GM10248 (cell line): ENCODE results near the gene CHD8.

ENCODE experiments used
- CTCF ChIA-PET: fragments of 300-600 bp; sonication (Branson Sonifier 250); formaldehyde crosslinking; extraction: SDS; loops from one replicate; lab custom pipeline; 2021; ENCODE audit warnings: antibody characterized with exemption; lab: Yijun Ruan, JAX
- POLR2A ChIA-PET: fragments of 350-650 bp; sonication (Branson Sonifier 250); formaldehyde crosslinking; extraction: SDS; loops from one replicate; lab custom pipeline; 2020; ENCODE audit warnings: antibody characterized with exemption; lab: Yijun Ruan, JAX
- DNase-seq: peaks from one replicate; pipeline ENCODE4 v3.0.0; 2012; ENCODE audit errors: extremely low spot score
- TF ChIP-seq, protein P1 (sequence below): IDR thresholded peaks from 2 replicates; pipeline ENCODE4 v1.5.1; 2012; ENCODE audit warnings: mild to moderate bottlenecking, low read depth; ENCODE audit errors: extremely low read depth, missing control alignments, control extremely low read depth

Gene CHD8

DNA sequence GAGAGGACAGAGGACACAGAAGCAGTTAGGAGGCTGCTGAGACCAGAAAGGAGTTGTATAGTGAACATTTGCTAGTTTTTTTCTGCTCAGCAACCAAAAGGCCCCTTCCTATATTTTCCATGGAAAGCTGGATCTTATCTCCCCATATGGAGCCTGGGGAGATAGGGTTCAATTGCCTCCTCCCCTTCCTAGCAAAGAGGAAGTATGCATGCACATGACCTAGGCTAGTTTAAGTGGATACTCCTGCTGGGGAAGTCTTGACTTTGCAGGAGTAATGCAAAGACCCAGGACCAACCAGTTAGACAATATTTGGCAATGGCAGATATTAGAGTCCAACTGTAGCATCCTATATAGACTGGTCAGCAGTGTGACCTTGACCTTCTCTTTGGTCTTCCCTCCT lies 15.1 kb downstream of the CHD8 start:
- POLR2A ChIA-PET: no interaction called here
- CTCF ChIA-PET: interaction anchor here (1.0 to 1.5 kb wide), 2 partner anchors 15 to 16 kb away, joined by 4 read pairs; partner anchors contain the start of gene CHD8
- DNase-seq: no peak
- TF ChIP-seq, protein P1, sequence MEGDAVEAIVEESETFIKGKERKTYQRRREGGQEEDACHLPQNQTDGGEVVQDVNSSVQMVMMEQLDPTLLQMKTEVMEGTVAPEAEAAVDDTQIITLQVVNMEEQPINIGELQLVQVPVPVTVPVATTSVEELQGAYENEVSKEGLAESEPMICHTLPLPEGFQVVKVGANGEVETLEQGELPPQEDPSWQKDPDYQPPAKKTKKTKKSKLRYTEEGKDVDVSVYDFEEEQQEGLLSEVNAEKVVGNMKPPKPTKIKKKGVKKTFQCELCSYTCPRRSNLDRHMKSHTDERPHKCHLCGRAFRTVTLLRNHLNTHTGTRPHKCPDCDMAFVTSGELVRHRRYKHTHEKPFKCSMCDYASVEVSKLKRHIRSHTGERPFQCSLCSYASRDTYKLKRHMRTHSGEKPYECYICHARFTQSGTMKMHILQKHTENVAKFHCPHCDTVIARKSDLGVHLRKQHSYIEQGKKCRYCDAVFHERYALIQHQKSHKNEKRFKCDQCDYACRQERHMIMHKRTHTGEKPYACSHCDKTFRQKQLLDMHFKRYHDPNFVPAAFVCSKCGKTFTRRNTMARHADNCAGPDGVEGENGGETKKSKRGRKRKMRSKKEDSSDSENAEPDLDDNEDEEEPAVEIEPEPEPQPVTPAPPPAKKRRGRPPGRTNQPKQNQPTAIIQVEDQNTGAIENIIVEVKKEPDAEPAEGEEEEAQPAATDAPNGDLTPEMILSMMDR: no peak

- DNase-seq: peak; percentile 95
- TF ChIP-seq, protein P1: no peak
- ChIA-PET CTCF (interaction anchor here (0.9 to 4.6 kb wide), 8 partner anchors 9 to 62 kb away, joined by 3 to 40 read pairs (median 4); partner anchors contain the start of genes CHD8, RAB2B and TOX4), POLR2A (interaction anchor here (0.6 to 1.7 kb wide), 9 partner anchors 9 to 128 kb away, joined by 3 to 22 read pairs (median 4); partner anchors contain the start of gene CHD8)
These were observed 18.6 kb downstream of the CHD8 start for GRCh38 chr14:21437063-21437901.

DNA sequence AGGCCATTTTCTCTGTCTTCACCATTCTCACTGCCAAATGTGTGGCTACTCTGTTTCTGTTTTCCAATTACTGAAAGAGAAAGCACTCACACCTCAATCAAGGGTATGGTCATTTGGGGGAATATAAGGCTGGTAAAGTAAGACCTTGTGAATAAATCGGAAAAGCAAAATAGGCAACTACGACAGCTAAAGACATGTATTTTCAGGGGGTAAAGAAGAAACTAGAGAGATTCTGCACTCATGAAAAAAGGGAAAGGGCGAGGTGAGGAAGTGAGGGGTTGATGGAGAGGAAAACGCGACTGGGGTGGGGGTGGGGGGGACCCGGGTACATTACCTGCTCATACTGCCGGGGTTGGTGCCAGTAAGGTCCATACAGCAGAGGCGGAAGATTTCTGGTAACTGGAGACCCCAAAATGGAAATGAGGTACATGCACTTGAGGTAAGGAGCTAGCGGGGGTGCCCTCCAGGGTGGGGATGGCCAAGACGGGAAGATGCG lies 19.3 kb downstream of the CHD8 start:
- POLR2A ChIA-PET: interaction anchor here (0.7 to 1.7 kb wide), 6 partner anchors 9 to 128 kb away, joined by 3 to 22 read pairs (median 6); partner anchors contain the start of gene CHD8
- TF ChIP-seq, protein P1: no peak
- CTCF ChIA-PET: interaction anchor here (0.9 to 4.6 kb wide), 7 partner anchors 8 to 62 kb away, joined by 3 to 40 read pairs (median 4); partner anchors contain the start of genes CHD8, RAB2B and TOX4
- DNase-seq: no peak

DNA sequence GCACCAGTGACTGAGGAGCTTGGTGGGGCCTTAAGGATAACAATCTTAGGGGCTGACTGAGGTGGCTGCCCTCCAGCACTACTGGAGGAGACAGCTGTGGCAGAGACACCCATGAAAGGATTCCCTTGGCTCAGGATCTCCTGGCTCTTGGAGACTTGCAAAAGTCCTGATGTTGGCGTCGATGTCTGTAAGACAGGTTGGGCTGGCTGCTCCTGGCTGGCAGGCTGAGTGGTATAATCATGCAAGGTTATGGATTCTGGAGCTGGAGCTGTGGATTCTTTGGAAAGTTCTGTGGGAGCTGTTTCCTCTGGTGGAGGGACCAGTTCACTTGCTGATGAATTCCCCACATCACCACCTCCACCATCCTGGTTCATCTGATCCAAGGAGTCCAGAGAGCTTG lies 24.8 kb downstream of the CHD8 start:
- POLR2A ChIA-PET: interaction anchor here (1.1 kb wide), 1 partner anchor 25 kb away, joined by 3 read pairs; the partner anchor contains the start of gene CHD8
- CTCF ChIA-PET: interaction anchor here (0.8 to 1.9 kb wide), 9 partner anchors 11 to 84 kb away, joined by 3 to 5 read pairs (median 3); partner anchors contain the start of genes RAB2B and TOX4
- TF ChIP-seq, protein P1: no peak
- DNase-seq: no peak

DNA sequence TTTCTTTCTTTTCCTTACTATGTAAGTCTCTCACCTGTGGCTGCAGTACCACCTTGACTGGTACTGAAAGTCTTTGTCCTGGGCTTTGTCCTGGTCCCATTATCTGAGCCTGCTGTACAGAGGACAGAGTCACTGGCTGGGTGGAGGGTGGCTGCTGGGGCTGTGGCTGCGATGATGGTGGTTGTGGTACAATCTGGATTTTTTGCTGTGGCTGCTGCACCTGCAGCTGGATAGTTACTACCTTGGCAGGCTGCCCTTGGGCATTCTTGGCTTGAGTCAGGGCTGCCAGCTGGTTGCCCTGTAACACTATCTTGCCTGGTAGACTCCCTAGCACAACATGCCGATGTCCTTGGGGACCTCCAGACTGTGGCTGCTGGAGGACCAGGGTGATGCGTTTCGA lies 27.0 kb downstream of the CHD8 start:
- CTCF ChIA-PET: interaction anchor here (1.3 kb wide), 1 partner anchor 13 kb away, joined by 3 read pairs; no protein-coding TSS in a partner anchor
- DNase-seq: no peak
- POLR2A ChIA-PET: no interaction called here
- TF ChIP-seq, protein P1: no peak

GRCh38 chr14:21426692-21427091 lies 29.2 kb downstream of the CHD8 start:
- no peak for DNase-seq
- TF ChIP-seq, protein P1: no peak
- ChIA-PET CTCF (interaction anchor here (1.1 to 1.2 kb wide), 2 partner anchors 29 to 51 kb away, joined by 3 to 5 read pairs; partner anchors contain the start of genes CHD8 and TOX4), POLR2A (no interaction called here)
